ENCODE data around the gene MEAK7.

MEAK7 gene

GRCh38 chr16:84504420-84505248, at the start of gene MEAK7:
MEAK7 (minus strand) TSS chr16:84504659; CDS start chr16:84498086, 6,573 bp downstream.
- peak; percentile 94 for DNase-seq (ENCODE audit: low read depth)
- H3K4me3 ChIP-seq (ENCODE audit: low read depth, low read length) = peak within 1 kb of the TSS; percentile 90

- no peak for DNase-seq (ENCODE audit: low read depth)
These were observed 49.5 kb upstream of the MEAK7 start for GRCh38 chr16:84553873-84554399.

GRCh38 chr16:84552135-84552534, 47.7 kb upstream of the MEAK7 start:
- no peak overlapping the region for H3K4me3 ChIP-seq (ENCODE audit: low read depth, low read length)
- DNase-seq (ENCODE audit: low read depth) = no peak

More at GRCh38 chr16:84553873-84554399, 49.5 kb upstream of the MEAK7 start:
- H3K4me3 ChIP-seq (ENCODE audit: low read depth, low read length) = no peak overlapping the region

GRCh38 chr16:84550096-84550495, 45.6 kb upstream of the MEAK7 start:
- no peak overlapping the region for H3K4me3 ChIP-seq (ENCODE audit: low read depth, low read length)
- no peak for DNase-seq (ENCODE audit: low read depth)

GRCh38 chr16:84548971-84549844, 44.7 kb upstream of the MEAK7 start:
- H3K4me3 ChIP-seq (ENCODE audit: low read depth, low read length) = no peak overlapping the region
- no peak for DNase-seq (ENCODE audit: low read depth)

GRCh38 chr16:84548508-84548907, 44.0 kb upstream of the MEAK7 start:
- H3K4me3 ChIP-seq (ENCODE audit: low read depth, low read length) = no peak overlapping the region
- no peak for DNase-seq (ENCODE audit: low read depth)

GRCh38 chr16:84547546-84548061, 43.1 kb upstream of the MEAK7 start:
- DNase-seq (ENCODE audit: low read depth) = no peak
- no peak overlapping the region for H3K4me3 ChIP-seq (ENCODE audit: low read depth, low read length)

GRCh38 chr16:84546669-84547545, 42.4 kb upstream of the MEAK7 start:
- DNase-seq (ENCODE audit: low read depth) = no peak
- H3K4me3 ChIP-seq (ENCODE audit: low read depth, low read length) = no peak overlapping the region

- no peak overlapping the region for H3K4me3 ChIP-seq (ENCODE audit: low read depth, low read length)
- no peak for DNase-seq (ENCODE audit: low read depth)
These were observed 40.8 kb upstream of the MEAK7 start for GRCh38 chr16:84545114-84545737.

- H3K4me3 ChIP-seq (ENCODE audit: low read depth, low read length) = no peak overlapping the region
- no peak for DNase-seq (ENCODE audit: low read depth)
These were observed 39.7 kb upstream of the MEAK7 start for GRCh38 chr16:84544031-84544773.

- DNase-seq (ENCODE audit: low read depth) = no peak
These were observed 38.8 kb upstream of the MEAK7 start for GRCh38 chr16:84543253-84543652.

GRCh38 chr16:84541999-84542817, 37.7 kb upstream of the MEAK7 start:
- H3K4me3 ChIP-seq (ENCODE audit: low read depth, low read length) = no peak overlapping the region
- DNase-seq (ENCODE audit: low read depth) = peak; percentile 26

More at GRCh38 chr16:84543253-84543652, 38.8 kb upstream of the MEAK7 start:
- H3K4me3 ChIP-seq (ENCODE audit: low read depth, low read length) = no peak overlapping the region

GRCh38 chr16:84540194-84540593, 35.7 kb upstream of the MEAK7 start:
- H3K4me3 ChIP-seq (ENCODE audit: low read depth, low read length) = no peak overlapping the region
- no peak for DNase-seq (ENCODE audit: low read depth)

- no peak overlapping the region for H3K4me3 ChIP-seq (ENCODE audit: low read depth, low read length)
These were observed 33.9 kb upstream of the MEAK7 start for GRCh38 chr16:84538222-84538840.

GRCh38 chr16:84537491-84538151, 33.2 kb upstream of the MEAK7 start:
- DNase-seq (ENCODE audit: low read depth) = no peak

More at GRCh38 chr16:84538222-84538840, 33.9 kb upstream of the MEAK7 start:
- no peak for DNase-seq (ENCODE audit: low read depth)

GRCh38 chr16:84535851-84536250, 31.4 kb upstream of the MEAK7 start:
- DNase-seq (ENCODE audit: low read depth) = no peak
- H3K4me3 ChIP-seq (ENCODE audit: low read depth, low read length) = no peak overlapping the region

More at GRCh38 chr16:84537491-84538151, 33.2 kb upstream of the MEAK7 start:
- no peak overlapping the region for H3K4me3 ChIP-seq (ENCODE audit: low read depth, low read length)
